ENCODE results near the gene BICDL2.
"Not testable (repeated sequence)": the region's sequence is repeated elsewhere in the genome, so short reads cannot be mapped to it uniquely, and the experiment has no call there.

BICDL2 gene

DNA sequence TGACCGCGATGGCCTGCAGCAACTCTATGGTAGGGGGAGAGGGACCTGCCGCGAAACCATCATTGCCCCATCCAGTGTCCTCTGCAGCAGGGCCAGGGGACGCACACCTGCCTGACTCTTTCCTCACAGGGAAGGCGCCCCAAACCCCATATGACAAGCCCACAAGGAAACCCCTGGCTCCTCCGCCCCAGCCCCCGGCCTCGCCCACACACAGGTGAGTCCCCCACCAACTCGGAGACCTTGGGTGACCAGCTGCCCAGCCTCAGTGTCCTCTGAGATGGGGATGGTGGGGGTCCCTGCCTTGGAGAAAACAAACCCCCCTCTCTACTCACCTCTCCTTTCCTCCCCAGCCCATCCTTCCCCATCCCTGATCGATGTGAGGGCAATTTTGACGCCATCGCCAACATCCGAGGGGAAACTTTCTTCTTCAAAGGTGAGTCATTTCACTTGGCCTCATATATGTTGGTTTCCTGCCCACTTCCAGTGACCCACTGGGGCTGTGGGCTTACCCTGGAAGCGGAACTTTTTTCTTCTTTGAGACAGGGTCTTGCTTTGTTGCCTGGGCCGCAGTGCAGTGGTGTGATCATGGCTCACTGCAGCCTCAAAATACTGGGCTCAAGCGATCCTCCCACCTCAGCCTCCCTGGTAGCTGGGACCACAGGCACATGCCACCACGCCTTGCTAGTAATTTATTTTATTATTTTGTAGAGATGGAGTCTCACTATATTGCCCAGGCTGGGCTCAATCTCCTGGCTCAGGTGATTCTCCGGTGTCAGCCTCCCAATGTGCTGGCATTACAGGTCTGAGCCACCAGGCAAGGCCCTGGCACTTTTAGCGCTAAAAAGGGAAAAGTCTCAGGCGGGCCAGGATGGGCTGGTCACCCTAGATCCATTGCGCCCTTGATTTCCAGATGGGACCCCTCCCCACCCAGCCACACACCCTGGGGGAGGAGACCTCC lies 20.7 kb upstream of the BICDL2 start:
- H4K12ac ChIP-seq (ENCODE audit: low read depth, low read length): no peak overlapping the region
- H3K36me3 ChIP-seq (ENCODE audit: control insufficient read depth in 1 of 2, insufficient read depth in 2 of 2, low read length in 2 of 2): peaks cover 2 to 7% of the 10 kb centered on the region in 2 experiments
- no peak overlapping the region for H2BK5ac ChIP-seq (ENCODE audit: low read depth, low read length, poor library complexity)
- no peak overlapping the region for H3K27ac ChIP-seq (ENCODE audit: low read depth, low read length)
- no peak for DNase-seq
- peaks cover 10% of the 10 kb centered on the region for H3K79me1 ChIP-seq (ENCODE audit: low read length)
- H3K9me3 ChIP-seq (ENCODE audit: insufficient read depth, low read depth, low read length): no peaks in the 10 kb centered on the region
- no peak overlapping the region for H3K9ac ChIP-seq (ENCODE audit: low read length)
- H3K4me3 ChIP-seq (ENCODE audit: low read depth, low read length): no peak overlapping the region
- WGBS (ENCODE audit: extremely low coverage, insufficient coverage, insufficient read length): no CpG with 5 or more reads among the region's 22 CpGs
- H2BK12ac ChIP-seq (ENCODE audit: low read length): no peak overlapping the region
- no peak overlapping the region for H3K4ac ChIP-seq (ENCODE audit: low read depth, low read length)
- H4K91ac ChIP-seq (ENCODE audit: low read depth, low read length): no peak overlapping the region
- peaks cover 10 to 11% of the 10 kb centered on the region in 2 experiments for H3K4me1 ChIP-seq (ENCODE audit: control insufficient read depth in 1 of 2, insufficient read depth in 2 of 2, low read length in 2 of 2)
- no peak overlapping the region for H2AK5ac ChIP-seq (ENCODE audit: low read length)
- H3K27me3 ChIP-seq (ENCODE audit: insufficient read depth, low read length): no peaks in the 10 kb centered on the region
- H3K23ac ChIP-seq (ENCODE audit: low read length): no peak overlapping the region
- H4K8ac ChIP-seq (ENCODE audit: low read depth, low read length): no peak overlapping the region
- H3K79me2 ChIP-seq (ENCODE audit: control insufficient read depth, insufficient read depth, low read length, poor library complexity): peaks cover 5% of the 10 kb centered on the region
- no peak overlapping the region for H2BK120ac ChIP-seq (ENCODE audit: insufficient read depth, low read length, poor library complexity)
- H3K18ac ChIP-seq (ENCODE audit: low read length): no peak overlapping the region
- peak overlapping the region; percentile 87 for H3K4me2 ChIP-seq (ENCODE audit: low read length)
- no peak overlapping the region for H3K14ac ChIP-seq (ENCODE audit: low read length)
- H2AFZ ChIP-seq (ENCODE audit: insufficient read depth, low read length, poor library complexity): no peak overlapping the region

DNA sequence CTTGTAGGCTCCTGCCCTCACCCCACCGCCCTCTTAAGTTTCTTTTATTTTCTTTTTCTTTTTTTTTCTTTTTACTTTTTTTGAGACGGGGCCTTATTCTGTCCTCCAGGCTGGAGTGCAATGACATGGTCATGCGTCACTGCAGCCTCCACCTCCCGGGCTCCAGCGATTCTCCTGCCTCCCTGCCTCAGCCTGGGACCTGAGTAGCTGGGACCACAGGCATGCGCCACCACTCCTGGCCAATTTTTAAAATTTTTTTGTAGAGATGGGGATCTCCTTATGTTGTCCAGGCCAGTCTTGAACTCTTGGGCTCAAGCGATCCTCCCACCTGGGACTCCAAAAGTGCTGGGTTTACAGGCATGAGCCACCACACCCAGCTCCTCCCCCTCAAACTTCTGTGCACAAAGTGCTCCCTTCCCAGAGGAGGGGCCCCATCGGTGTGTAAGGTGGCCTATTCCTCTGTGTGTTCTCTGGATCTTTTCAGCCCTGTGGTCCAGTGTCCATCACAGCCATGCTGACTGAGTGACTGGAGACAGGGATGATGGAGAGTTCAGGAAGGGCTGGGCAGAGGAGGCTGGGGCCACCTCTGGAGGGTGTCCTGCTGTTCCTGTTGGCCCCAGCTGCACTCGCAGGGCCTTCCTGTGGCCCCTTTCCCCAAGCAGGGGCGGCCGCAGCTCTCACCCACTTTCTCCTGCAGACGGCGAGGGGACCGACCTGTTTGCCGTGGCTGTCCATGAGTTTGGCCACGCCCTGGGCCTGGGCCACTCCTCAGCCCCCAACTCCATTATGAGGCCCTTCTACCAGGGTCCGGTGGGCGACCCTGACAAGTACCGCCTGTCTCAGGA lies 19.8 kb upstream of the BICDL2 start:
- H3K27me3 ChIP-seq (ENCODE audit: insufficient read depth, low read length): no peaks in the 10 kb centered on the region
- no peak overlapping the region for H3K4ac ChIP-seq (ENCODE audit: low read depth, low read length)
- no peak overlapping the region for H3K4me3 ChIP-seq (ENCODE audit: low read depth, low read length)
- no peak overlapping the region for H4K8ac ChIP-seq (ENCODE audit: low read depth, low read length)
- H3K23ac ChIP-seq (ENCODE audit: low read length): no peak overlapping the region
- DNase-seq: peak; percentile 74 to 75
- no peak overlapping the region for H3K4me2 ChIP-seq (ENCODE audit: low read length)
- H2AK5ac ChIP-seq (ENCODE audit: low read length): no peak overlapping the region
- no CpG with 5 or more reads among the region's 19 CpGs for WGBS (ENCODE audit: extremely low coverage, insufficient coverage, insufficient read length)
- H3K4me1 ChIP-seq (ENCODE audit: control insufficient read depth in 1 of 2, insufficient read depth in 2 of 2, low read length in 2 of 2): peaks cover 10 to 11% of the 10 kb centered on the region in 2 experiments
- H3K18ac ChIP-seq (ENCODE audit: low read length): no peak overlapping the region
- H3K79me1 ChIP-seq (ENCODE audit: low read length): peaks cover 10% of the 10 kb centered on the region
- no peak overlapping the region for H2BK5ac ChIP-seq (ENCODE audit: low read depth, low read length, poor library complexity)
- no peak overlapping the region for H2BK120ac ChIP-seq (ENCODE audit: insufficient read depth, low read length, poor library complexity)
- H3K36me3 ChIP-seq (ENCODE audit: control insufficient read depth in 1 of 2, insufficient read depth in 2 of 2, low read length in 2 of 2): peaks cover 2 to 7% of the 10 kb centered on the region in 2 experiments
- H4K91ac ChIP-seq (ENCODE audit: low read depth, low read length): no peak overlapping the region
- no peak overlapping the region for H4K12ac ChIP-seq (ENCODE audit: low read depth, low read length)
- no peak overlapping the region for H3K9ac ChIP-seq (ENCODE audit: low read length)
- H2BK12ac ChIP-seq (ENCODE audit: low read length): no peak overlapping the region
- no peak overlapping the region for H3K14ac ChIP-seq (ENCODE audit: low read length)
- H3K9me3 ChIP-seq (ENCODE audit: insufficient read depth, low read depth, low read length): no peaks in the 10 kb centered on the region
- no peak overlapping the region for H3K27ac ChIP-seq (ENCODE audit: low read depth, low read length)
- H2AFZ ChIP-seq (ENCODE audit: insufficient read depth, low read length, poor library complexity): no peak overlapping the region
- peaks cover 5% of the 10 kb centered on the region for H3K79me2 ChIP-seq (ENCODE audit: control insufficient read depth, insufficient read depth, low read length, poor library complexity)

DNA sequence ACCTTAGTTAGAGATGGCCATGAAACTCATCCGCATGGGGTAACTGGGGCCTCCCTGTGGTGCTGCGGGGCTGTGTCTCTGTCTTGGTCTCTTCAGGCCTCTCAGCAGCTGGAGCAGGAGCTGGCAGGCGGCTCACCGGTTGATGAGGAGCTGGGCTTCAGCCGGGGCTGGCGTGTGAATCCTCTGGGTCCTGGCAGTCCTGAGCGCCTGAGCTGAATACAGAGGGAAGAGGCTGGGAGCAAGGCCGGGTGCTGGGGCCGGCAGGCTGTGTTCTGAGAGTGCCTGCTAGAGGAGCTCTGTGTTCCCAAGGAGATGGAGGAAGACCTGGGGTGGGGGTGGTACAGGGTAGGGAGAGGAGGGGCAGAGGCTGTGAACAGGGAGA lies 19.0 kb upstream of the BICDL2 start:
- not testable (repeated sequence) for H3K79me1 ChIP-seq (ENCODE audit: low read length); H3K4me3 ChIP-seq (ENCODE audit: low read depth, low read length); H2AK5ac ChIP-seq (ENCODE audit: low read length); H2BK120ac ChIP-seq (ENCODE audit: insufficient read depth, low read length, poor library complexity); H3K23ac ChIP-seq (ENCODE audit: low read length); H2BK5ac ChIP-seq (ENCODE audit: low read depth, low read length, poor library complexity); H3K27ac ChIP-seq (ENCODE audit: low read depth, low read length); H3K9me3 ChIP-seq (ENCODE audit: insufficient read depth, low read depth, low read length); DNase-seq; H3K9ac ChIP-seq (ENCODE audit: low read length); H2BK12ac ChIP-seq (ENCODE audit: low read length); H2AFZ ChIP-seq (ENCODE audit: insufficient read depth, low read length, poor library complexity); H4K8ac ChIP-seq (ENCODE audit: low read depth, low read length); H3K79me2 ChIP-seq (ENCODE audit: control insufficient read depth, insufficient read depth, low read length, poor library complexity); H3K14ac ChIP-seq (ENCODE audit: low read length); H3K4ac ChIP-seq (ENCODE audit: low read depth, low read length); H3K36me3 ChIP-seq (ENCODE audit: control insufficient read depth in 1 of 2, insufficient read depth in 2 of 2, low read length in 2 of 2); H3K18ac ChIP-seq (ENCODE audit: low read length); H3K27me3 ChIP-seq (ENCODE audit: insufficient read depth, low read length); H4K12ac ChIP-seq (ENCODE audit: low read depth, low read length); H4K91ac ChIP-seq (ENCODE audit: low read depth, low read length); H3K4me2 ChIP-seq (ENCODE audit: low read length)
- no CpG with 5 or more reads among the region's 9 CpGs for WGBS (ENCODE audit: extremely low coverage, insufficient coverage, insufficient read length)
- H3K4me1 ChIP-seq (ENCODE audit: control insufficient read depth in 1 of 2, insufficient read depth in 2 of 2, low read length in 2 of 2): peaks cover 10 to 11% of the 10 kb centered on the region in 2 experiments

DNA sequence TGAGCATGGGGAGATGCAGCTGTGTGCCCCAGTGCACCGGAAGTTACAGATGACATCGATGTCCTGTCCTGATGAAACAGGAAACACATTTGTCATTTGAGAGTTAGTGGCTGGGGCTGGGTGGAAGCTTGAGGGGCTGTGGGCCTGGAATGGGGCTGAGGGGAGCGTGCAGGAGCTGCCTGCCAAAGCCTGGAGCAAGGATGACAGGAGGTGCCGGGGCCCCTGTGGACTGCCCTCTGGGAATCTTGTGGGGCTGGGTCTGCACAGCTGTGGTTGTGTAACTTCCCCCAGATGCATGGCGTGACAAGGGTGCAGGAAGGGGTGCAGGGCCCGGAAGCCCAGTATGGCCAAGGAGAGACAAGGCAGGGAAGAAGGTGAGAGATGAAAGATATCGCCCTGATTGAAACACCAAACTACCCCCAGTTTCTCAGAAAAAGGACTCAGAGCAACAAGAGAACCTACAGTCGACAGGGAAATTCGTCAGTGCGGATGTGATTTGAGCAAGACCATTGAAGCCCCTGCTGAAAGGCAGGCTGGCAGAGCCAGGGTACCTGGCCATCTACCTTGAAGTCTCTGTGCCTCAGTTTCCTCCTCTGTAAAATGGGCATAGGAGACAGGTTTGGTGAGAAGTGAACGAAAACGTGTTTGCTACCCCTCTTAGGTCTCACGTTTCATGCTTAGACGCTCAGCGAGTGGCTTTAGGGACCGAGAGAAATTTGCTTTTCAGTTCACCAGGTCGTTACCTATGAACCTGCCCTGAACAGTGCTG lies 18.4 kb upstream of the BICDL2 start:
- no peak overlapping the region for H3K4me3 ChIP-seq (ENCODE audit: low read depth, low read length)
- H3K18ac ChIP-seq (ENCODE audit: low read length): no peak overlapping the region
- H2BK12ac ChIP-seq (ENCODE audit: low read length): no peak overlapping the region
- H4K8ac ChIP-seq (ENCODE audit: low read depth, low read length): no peak overlapping the region
- H3K4me2 ChIP-seq (ENCODE audit: low read length): no peak overlapping the region
- H3K23ac ChIP-seq (ENCODE audit: low read length): no peak overlapping the region
- H3K79me1 ChIP-seq (ENCODE audit: low read length): peaks cover 10% of the 10 kb centered on the region
- H3K4me1 ChIP-seq (ENCODE audit: control insufficient read depth in 1 of 2, insufficient read depth in 2 of 2, low read length in 2 of 2): peaks cover 10 to 11% of the 10 kb centered on the region in 2 experiments
- H2BK5ac ChIP-seq (ENCODE audit: low read depth, low read length, poor library complexity): no peak overlapping the region
- no peak overlapping the region for H2AFZ ChIP-seq (ENCODE audit: insufficient read depth, low read length, poor library complexity)
- no peak overlapping the region for H3K14ac ChIP-seq (ENCODE audit: low read length)
- H4K12ac ChIP-seq (ENCODE audit: low read depth, low read length): no peak overlapping the region
- H2AK5ac ChIP-seq (ENCODE audit: low read length): no peak overlapping the region
- WGBS (ENCODE audit: extremely low coverage, insufficient coverage, insufficient read length): no CpG with 5 or more reads among the region's 17 CpGs
- H3K79me2 ChIP-seq (ENCODE audit: control insufficient read depth, insufficient read depth, low read length, poor library complexity): peaks cover 5% of the 10 kb centered on the region
- no peak overlapping the region for H3K9ac ChIP-seq (ENCODE audit: low read length)
- H3K27me3 ChIP-seq (ENCODE audit: insufficient read depth, low read length): no peaks in the 10 kb centered on the region
- H3K4ac ChIP-seq (ENCODE audit: low read depth, low read length): no peak overlapping the region
- peaks cover 2 to 7% of the 10 kb centered on the region in 2 experiments for H3K36me3 ChIP-seq (ENCODE audit: control insufficient read depth in 1 of 2, insufficient read depth in 2 of 2, low read length in 2 of 2)
- H3K9me3 ChIP-seq (ENCODE audit: insufficient read depth, low read depth, low read length): no peaks in the 10 kb centered on the region
- no peak overlapping the region for H4K91ac ChIP-seq (ENCODE audit: low read depth, low read length)
- H3K27ac ChIP-seq (ENCODE audit: low read depth, low read length): no peak overlapping the region
- no peak for DNase-seq
- no peak overlapping the region for H2BK120ac ChIP-seq (ENCODE audit: insufficient read depth, low read length, poor library complexity)

All from trophoblast cell (in vitro differentiated cells and primary cell).